CD4-positive, alpha-beta T cell treated with Interleukin-12 subunit alpha and Interleukin-12 subunit beta, for 1 hour (primary cell): ENCODE results near the gene P2RY10.
"Not testable (repeated sequence)": the region's sequence is repeated elsewhere in the genome, so short reads cannot be mapped to it uniquely, and the experiment has no call there.

Experiments
- DNase-seq: peaks from one replicate; pipeline ENCODE4 v3.0.0-alpha.2; 2020

P2RY10 gene, protein sequence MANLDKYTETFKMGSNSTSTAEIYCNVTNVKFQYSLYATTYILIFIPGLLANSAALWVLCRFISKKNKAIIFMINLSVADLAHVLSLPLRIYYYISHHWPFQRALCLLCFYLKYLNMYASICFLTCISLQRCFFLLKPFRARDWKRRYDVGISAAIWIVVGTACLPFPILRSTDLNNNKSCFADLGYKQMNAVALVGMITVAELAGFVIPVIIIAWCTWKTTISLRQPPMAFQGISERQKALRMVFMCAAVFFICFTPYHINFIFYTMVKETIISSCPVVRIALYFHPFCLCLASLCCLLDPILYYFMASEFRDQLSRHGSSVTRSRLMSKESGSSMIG

DNA sequence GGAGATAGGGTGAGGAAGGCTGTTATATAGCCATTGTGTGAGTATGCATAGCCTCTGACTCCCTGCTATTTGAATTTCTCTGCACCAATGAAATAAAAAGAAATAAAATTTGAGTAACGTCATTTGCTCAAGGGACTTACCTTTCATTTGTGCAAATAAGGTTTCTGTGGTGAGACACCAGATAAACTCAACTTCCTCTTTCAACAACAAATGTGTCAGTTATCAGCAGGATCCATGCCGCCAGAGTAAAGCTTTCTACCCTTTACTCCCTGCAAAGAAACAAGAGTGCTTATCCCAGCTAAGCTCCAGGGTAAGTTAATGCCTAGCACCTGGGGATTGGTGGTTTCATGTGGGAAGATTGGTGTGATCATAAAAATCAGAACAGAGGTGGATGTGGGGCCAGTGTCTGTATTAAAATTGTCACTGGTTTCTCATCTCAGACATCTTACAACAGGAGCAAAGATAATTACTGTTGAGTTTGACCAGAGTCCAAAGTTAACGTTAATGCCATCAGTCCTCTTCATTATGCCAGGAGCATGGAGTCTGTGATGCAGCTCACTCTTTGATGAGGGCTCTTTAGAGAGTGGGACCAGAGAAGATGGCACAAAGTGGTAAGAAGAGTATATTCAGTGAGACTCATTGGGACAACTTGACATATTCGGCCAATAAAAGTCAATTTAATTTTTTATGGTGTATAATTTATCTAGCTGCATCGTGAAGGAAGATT is at the start of gene P2RY10:
TSS of gene P2RY10 (plus strand) at position 206 of the 727 bp plus-strand sequence. CDS start 15,130 bp downstream, outside the sequence.
- DNase-seq: peak; percentile 74

DNA sequence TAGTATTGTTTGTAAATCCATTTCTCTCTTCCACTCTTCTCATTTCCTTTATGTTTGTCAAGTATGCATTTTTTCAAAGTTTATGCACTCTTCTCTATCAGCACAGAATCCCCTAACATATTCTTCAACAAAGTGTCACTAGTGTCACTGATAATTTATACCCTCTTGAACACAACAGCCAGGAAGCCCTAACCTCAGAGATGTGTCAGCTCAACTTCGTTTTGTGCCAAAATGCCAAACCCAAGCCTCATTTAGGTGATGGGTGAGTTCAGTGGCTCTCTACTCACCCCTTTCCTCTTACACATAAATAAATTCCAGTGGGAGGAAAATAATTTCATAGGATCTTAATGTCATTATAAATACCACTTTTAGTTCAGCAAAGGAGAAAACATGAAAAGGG is 22.4 kb upstream of the P2RY10 start:
- no peak for DNase-seq

DNA sequence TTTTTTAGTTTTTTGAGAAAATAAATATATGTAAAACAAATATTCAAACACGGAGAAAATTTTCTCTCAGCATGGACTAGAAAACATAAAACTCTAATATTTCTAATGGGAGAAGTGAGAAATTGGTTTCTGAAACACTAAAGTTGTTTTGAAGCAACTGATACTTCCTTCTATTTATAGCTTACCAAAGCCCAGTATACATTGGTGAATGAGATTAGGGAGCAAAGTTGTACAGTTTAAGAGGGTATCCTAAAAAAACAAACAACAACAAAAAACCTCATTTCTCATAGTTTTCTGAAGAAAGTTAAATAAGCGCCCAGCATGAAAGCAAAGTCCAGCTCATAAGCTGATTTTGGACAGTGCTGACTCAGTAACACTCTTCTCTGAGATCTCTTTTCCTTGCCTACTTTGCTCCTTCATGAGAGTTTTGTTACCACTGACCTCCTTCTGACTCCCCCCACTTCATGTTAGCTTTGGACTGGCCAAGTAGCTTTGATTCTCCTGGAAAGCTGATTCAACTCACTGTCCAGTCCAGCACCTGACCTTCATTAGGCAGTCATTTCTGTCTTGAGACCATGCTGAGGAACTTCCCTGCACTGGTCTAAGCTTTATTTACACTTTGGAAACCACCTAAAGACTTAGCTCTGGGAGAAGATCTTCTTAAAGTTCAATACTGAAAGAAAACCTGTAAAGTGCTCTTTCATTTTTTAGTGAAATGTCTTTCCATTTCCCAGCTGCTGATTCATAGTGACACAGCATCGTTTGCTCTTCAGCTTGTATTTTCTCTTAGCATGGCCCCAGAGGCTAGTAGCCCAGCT is 21.8 kb upstream of the P2RY10 start:
- no peak for DNase-seq

DNA sequence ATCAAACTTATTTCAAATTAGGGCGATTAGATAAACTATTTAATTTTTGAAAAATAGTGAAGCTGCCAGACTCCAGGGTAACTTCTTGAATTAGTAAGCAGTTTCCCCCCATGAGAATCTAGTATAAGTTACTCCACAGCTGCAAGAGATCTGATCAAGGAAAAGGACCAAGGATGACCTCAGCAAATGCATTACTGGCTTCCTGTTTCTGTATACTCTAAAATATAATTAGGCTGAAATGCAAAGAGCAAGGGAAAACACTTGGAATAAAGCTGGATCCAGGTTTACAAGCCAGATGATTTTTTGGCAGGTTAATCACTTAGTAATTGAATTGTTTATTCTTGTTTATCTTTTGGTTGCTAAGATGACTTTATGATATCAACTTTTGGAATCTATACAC is 13.4 kb upstream of the P2RY10 start:
- DNase-seq: no peak

DNA sequence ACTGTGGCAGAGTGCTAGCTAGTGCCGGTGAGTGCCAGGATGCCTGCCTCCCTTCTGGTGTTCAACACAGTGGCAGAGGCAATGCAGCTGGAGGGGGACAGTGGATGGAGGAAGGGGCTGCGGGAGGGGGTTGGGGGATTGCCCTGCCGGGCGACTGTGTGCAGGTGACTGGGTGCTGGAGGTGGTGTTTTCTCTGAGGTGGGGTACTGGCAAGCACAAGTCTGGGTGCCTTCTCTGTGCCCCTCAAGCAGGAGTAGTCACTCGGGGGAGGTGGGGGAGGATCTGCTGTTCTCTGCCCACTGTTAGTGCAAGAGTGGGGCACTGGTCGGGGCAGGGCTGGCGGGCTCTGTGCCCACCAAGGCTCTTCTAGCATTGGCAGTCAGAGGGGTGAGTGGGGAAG is 10.3 kb upstream of the P2RY10 start:
- no peak for DNase-seq

DNA sequence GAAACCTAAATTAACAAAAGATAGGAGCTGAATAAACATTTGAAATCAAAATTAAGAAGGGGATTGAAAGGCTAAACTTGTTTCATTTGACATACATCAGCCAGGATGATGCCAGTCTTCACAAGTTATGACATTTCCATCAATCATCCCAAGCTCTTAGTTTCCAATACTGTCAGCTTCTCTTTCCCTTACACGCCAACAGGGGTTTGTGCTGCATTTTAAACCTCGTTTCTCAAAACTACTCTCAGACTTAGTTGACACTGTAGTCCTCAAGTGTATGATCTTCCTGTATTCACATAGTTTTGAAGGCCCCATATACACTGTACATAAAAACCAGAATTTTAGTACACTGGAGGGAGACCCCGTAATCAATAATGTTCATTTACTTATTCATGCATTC is 840 bp upstream of the P2RY10 start:
- no peak for DNase-seq

DNA sequence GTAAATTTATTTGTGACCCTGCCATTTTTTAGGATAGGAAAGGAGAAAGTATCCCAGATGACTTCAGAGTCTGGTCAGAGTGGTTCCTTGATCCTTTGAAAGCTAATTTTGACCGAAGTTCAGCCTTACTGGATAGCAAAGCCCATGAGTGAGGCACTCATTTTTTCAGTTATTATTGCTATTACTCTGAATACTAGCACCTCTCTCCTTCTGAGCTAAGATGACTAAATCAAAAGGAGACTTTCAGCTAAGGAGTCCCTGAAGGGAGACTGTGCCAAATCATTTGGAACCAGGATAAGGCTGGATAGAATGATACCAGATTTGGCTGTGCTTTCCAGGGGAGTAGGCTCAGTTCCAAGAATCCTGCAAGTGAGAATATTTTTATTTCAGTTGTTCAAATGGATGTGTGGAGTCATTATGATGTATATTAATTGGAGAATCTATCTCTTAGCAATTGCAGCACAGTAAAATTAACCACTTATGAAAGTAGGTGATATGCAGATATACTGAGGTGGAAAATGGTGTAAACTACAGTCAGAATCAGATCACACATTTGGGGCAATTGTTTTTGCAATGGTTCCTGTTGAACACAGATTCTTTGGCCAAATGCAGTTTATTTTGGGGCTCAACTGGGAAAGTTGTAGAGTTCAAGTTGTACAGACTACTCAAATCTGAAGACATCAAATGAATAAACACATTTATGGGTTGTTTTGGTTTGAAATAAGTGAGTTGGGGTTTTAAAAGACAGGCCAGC is 1.2 kb downstream of the P2RY10 start:
- DNase-seq: no peak

DNA sequence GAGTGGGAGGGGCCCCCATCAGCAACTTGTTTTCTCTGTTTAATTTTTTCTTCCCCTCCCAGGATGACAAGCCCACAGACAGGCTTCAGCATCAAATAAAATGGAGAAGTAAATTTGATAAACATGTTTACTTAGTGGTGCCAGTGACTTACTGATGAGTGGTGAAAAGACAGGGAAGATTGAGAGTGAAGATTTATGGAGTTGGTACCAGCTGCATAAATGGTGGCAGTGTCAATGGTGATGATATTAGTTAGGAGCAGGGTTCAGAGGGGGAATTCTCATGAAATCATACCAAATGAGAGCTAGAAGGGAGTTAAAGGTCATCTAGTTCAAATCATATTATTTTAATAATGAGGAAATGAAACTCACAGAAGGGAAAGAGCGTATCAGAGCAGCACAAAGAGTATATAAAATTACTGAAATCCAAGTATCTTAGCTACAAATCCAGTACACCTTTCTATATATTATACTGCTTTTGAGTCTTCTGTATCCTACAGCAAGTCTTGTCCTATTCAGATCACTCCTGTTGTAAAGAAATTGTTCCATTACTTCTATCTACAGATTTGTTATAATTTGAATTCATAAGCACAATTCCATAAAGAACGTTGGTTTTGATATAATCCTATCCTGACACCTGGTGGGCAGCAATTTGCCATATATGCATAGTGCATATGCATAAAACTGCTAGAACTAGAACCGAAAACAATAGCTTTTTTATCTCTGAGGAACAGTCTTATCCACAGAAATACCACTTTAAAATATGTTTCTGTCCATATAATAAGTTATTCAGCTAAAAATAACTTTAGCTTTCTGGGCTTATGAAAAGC is 5.0 kb downstream of the P2RY10 start:
- DNase-seq: no peak

DNA sequence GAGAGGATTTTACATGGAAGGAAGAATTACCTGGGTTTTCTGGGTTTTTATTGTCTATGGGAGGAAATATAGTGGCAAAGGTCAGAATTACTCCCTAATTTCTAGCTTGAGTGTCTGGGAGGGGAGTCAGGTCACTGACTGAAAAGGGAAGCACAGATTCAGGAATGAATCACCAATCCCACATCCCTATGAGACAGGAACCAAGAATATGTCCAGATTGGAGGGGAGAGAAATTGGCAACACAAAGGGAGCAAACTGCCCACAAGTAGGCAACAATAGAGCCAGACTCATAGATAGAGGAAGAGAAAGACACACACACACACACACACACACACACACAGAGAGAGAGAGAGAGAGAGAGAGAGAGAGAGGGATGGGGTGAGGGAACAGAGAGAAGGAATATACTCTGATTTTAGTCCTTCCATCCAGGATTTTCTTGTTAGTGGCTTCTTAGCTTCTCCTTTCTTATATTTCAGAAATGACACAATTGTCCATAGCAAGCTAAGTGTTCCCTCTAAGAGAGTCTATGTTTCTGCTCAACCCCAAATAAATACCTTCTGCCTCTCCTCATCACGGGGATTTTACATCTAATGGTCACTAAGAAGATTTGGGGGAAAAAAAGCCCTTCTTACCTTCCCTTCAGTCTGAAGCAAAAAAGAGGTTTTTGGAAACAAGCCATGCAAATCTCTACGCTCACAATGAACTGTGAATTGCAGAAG is 12.0 kb downstream of the P2RY10 start:
- no peak for DNase-seq

DNA sequence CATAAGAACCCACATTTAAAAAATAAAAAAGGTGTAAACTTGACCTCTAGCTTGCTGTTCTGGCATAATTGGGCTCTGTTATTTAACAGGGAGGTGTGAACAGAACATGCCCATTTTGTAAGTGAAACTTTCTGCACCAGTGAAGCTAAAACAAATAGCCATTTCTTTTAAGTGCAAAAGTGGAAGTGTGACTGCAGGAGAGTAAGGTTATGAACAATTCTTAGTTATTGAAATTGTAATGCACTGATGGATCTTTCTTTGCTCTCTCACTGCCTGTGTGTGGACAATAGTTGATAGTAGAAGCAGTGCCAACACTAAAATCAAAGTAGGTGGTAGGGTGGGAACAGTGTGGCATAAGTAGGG is 12.6 kb downstream of the P2RY10 start:
- DNase-seq: no peak

DNA sequence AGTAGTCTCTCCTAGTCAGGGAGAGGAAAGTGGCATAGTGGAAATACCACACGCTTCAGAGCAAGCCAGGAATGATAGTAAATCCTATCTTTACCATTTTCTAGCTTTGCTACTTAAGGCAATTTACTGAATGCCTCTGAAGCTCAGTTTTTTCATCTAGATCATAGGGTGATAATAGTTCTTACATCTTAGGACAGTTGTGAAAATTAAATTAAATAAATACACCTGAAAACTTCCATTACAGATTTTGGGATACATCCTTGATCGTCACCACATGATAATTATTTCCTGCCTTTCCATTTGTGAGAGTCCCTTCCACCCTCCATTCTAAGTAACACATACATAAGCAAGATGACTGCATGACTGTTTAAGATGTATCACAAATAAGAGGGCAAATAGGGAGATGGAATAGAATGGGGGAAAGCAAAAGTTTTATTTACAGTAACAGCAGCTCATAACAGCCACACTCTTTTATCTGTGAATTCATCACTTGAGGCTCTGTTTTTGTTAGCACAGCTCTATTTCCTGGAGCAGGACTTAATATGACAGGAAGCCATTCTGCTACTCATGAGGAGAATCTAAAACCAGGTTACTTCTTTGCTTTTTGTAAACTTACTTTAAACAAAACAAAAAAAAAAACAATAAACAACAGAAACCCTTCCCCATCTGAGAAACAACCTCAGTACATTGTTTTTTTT is 13.4 kb downstream of the P2RY10 start:
- DNase-seq: no peak

DNA sequence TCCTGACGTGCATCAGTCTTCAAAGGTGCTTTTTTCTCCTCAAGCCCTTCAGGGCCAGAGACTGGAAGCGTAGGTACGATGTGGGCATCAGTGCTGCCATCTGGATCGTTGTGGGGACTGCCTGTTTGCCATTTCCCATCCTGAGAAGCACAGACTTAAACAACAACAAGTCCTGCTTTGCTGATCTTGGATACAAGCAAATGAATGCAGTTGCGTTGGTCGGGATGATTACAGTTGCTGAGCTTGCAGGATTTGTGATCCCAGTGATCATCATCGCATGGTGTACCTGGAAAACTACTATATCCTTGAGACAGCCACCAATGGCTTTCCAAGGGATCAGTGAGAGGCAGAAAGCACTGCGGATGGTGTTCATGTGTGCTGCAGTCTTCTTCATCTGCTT is 15.7 kb downstream of the P2RY10 start:
- no peak for DNase-seq

DNA sequence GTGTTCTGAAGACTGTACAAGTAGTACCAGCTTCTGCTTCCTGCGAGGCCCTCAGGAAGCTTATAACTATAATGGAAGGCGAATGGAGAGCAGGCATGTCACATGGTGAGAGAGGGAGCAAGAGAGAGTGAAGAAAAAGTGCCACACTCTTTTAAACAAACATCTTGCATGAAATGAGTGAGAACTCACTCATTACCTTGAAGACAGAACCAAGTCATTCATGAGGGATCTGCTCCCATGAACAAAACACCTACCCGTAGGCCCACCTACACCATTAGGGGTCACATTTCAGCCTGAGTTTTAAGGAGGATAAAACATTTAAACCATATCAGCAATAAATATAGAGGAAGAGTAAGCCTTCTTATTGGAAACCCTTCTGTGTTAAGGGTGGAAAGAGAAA is 19.4 kb downstream of the P2RY10 start:
- DNase-seq: no peak

DNA sequence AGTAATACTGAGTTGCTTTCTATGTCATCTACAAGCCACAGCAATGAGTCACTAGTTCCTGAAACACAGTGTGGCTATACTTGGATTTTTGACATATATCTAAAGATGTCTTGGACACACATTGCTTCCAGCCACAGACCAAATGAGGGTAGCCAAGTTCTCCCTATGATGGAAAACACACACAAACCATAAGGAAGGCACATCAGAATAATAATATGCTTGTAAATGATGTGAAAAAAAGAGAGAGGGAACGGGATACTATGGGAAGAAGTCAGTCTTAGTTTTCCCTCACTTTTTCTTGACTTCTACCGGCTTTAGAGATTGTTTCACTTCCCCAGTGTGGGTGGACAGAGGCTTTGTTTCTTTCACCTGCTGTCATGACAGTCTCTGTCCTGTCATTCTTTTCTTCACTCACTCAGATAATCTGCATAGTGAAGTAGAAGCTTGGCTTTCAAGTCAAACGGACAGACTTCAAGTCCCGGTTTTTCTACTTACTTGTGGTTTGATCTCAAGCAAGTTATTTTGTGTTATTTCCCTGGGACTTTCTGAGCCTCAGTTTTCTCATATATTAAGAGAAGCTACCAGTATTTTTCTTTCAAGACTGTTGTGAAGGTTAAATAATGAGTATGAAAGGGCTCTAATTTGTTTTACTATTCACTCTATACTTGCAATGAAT is 34.7 kb downstream of the P2RY10 start:
- DNase-seq: no peak

DNA sequence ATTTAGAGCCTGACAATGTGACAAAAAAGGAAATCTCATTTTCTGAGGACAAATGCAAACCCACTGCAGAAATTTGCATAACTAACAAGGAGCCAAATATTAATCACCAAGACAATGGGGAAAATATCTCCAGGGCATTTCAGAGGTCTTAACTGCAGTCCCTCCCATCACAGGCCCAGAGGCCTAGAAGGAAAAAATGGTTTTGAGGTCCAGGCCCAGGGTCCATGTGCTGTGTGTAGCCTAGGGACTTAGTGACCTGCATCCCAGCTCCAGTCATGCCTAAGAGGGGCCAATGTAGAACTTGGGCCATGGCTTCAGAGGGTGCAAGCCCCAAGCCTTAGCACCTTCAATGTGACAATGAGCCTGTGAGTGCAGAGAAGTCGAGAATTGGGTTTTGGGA is 44.2 kb downstream of the P2RY10 start:
- DNase-seq: no peak

DNA sequence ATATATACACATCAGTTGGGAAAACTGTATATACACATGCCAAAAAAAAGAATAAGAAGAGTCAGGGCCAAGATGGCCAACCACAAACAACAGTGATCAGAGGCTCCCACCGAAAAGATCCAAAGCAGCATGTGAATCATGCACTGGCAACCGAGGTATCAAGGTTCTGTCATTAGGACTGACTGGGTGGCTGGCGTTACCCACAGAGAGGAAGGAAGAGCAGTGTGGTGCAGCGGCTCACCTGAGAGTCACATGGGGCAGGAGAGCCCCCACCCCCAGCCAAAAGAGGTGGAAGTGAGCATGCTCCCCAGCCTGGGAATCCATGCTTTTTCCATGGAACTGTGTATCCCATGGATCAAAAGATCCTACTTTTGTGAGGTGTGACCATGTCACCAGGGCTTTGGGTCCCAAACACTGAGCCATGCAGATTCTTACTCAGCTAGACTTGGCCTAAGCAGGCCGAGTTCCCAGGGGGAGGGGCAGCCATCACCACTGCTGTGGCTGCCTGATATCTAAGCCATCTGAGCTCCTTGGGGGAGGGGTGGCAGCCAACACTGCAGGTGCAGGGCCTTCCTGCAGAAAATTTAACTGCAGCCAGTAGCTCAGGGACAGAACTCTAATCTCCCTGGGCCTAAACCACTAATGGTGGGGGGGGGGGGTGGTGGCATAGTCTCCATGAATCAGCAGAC is 52.8 kb downstream of the P2RY10 start:
- peak; percentile 39 for DNase-seq

DNA sequence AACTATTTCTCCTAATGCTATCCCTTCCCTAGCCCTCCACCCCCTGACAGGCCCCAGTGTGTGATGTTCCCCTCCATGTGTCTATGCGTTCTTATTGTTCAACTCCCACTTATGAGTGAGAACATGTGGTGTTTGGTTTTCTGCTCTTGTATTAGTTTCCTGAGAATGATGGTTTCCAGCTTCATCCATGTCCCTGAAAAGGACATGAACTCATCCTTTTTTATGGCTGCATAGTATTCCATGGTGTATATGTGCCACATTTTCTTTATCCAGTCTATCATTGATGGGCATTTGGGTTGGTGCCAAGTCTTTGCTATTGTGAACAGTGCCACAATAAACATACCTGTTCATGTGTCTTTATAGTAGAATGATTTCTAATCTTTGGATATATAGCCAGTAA is 62.3 kb downstream of the P2RY10 start:
- DNase-seq: not testable (repeated sequence)
